Activated CD4-positive, alpha-beta T cell treated with anti-CD3 and anti-CD28 coated beads, Interleukin-2, amount 50 U/mL, for 4 hours (primary cell): ENCODE results near the gene OTULIN.

Experiments
- DNase-seq, 2 experiments: peaks; one replicate each; pipeline ENCODE4 v3.0.0-alpha.2; 2020

Gene OTULIN

DNA sequence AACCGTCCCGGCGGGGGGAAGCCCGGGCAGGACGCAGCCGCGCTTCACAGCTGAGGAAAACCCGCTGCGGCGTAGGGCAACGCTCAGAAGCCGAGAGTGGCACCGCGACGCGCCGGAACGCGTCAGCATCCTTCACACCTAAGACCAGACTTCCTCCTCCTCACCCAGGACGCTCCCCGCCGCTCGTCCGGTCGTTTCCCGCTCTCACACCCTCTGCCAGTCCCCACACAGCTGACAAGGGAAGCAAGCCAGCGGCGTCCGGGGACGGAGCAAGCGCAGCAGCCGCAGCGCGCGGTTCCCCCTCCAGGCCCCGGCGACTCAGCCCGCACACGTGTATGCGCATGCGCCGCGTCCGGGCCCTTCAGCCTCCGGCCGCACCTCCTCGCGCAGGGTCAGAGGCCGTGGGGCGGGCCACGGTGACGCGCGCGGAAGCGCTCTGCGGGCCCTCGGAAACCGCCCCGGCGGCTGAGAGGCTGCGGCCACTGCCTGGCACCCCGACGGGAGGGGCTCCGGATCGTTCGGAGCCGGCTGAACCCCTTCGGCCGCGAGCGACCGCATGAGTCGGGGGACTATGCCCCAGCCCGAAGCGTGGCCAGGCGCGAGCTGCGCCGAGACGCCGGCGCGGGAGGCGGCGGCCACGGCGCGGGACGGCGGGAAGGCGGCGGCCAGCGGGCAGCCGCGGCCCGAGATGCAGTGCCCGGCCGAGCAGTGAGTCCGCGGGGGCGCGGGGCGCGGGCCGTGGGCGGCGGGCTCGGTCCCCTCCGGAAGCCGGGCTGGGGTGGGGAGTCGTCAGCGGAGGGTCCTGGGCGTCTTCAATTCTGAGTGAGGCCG, at the start of gene OTULIN:
Gene OTULIN, plus strand, starts transcription at position 449 of the 831 bp plus-strand sequence. Its CDS starts 108 bp downstream, at position 557.
- DNase-seq: peak; percentile 61 to 69

DNA sequence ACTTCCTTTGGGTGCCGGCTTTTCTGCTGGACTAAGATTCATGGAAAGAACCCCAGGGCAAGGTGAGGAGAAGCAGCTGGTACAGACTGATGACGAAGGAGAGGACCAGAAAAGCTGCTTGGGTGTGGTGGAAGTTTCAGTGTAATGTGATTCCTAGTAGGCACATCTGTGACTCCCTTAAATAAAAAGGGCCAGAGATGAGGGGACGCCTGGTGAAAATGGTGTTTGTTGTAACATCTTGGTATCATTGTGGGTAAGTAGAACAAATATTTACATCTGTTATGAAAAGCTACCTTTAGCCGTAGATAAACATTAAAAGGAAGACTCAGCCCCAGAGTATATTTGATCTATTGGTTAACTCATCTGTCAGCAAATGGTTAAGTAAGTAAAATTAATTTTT, 49.2 kb upstream of the OTULIN start:
- DNase-seq: no peak

DNA sequence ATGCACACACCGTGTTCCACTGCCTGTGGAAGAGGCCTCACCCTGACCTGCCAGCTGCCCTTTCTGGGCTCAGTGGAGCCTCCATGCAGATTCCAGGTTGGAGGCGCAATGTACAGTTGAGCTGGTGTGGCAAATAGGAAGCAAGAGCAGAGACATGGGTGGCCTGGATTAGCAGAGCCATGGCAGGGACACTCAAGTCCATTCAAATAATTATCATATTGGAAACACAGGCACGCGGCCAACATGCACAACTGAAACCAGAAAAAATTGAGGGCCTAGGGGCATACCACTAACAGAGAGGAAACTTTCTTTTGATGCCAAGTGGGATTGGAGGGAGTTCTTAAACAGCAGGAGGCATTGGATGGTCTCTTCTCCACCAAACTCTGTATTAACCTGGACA, 47.1 kb upstream of the OTULIN start:
- DNase-seq: no peak

DNA sequence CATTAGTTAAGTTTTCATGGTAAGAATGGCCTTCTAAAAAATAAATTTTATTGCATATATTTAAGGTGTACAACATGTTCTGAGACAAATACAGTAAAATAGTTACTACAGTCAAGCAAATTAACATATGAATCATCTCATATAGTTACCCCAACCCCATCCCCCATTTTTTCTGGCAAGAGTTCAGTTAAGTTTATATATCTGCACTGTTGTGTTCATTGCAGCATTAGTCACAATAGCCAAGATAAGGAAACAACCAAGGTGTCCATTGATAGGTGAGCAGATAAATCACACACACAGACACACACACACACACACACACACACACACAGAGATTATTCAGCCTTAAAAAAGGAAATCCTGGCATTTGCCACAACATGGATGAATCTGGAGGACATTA, 37.2 kb upstream of the OTULIN start:
- DNase-seq: no peak

DNA sequence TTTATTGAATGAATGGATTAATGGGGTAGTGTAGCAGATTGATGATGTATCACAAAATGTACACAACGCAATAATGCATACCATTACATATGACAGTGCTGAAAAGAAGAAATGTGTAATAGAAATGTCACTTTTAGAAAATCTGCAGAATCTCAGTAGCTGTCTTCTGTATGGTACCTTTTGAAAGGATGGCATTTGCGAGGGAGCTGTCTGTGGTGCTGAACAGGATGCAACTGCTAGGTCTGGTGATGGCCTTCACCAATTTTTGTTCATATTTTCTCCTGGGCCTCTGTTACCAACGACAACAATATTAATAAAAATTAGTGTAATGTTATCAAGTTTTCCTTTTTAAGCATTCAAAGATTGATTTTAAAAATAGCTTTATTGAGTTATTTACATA, 36.2 kb upstream of the OTULIN start:
- DNase-seq: peak; percentile 49 to 51

DNA sequence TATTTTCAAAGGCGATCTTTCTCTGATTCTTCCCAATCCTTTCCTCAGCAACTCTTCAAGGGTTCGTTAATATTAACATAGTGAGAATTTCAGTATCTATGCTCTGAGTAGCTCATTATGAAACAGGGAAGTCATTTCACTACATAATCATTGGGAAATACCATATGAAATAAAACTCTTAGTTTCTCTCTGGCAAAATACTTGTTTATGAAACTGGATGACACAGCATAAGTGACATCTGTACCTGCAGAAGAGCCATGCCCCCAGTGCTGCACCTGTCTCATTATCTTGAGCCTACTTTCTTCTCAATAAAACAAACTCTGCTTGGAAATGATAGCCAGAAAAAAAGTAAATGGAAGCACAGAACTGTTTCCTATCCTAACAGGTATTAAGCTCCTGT, 33.8 kb upstream of the OTULIN start:
- DNase-seq: no peak

DNA sequence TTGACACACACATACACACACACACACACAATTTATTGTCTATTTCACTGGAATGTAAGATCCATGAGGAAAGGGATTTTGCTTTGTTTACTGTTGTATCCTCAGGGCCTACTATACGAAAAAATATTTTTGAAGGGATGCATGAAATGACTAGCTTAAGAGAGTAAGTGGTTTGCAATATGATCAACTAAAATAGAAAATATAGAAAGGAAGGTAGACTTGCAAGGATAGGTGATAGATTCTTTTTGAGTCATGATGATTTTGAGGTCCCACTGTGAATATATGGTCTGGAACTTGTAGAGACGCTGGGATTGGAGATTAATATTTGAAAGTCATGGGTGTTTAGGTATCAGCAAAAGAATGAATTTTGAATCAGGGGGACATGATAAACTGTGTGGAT, 28.9 kb upstream of the OTULIN start:
- DNase-seq: no peak

DNA sequence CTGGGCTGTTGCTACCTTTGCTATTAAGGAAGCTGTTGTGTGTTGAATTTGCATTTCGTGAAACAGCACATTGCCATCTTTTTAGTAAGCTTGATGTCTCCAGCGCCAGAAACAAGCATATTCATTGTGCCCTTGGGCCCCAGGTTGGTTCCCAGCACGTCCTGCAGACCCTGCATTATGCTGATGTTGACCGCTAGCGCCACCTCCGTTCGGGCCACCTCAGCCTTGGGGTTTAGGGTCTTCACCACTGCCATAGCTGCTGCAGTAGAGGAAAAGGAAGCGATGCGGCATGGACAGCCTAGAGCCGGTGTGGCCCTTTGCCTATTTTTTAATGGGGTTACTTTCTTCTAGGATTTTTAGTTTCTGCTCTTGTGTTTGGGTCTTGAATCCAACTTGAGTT, 23.8 kb upstream of the OTULIN start:
- DNase-seq: no peak

DNA sequence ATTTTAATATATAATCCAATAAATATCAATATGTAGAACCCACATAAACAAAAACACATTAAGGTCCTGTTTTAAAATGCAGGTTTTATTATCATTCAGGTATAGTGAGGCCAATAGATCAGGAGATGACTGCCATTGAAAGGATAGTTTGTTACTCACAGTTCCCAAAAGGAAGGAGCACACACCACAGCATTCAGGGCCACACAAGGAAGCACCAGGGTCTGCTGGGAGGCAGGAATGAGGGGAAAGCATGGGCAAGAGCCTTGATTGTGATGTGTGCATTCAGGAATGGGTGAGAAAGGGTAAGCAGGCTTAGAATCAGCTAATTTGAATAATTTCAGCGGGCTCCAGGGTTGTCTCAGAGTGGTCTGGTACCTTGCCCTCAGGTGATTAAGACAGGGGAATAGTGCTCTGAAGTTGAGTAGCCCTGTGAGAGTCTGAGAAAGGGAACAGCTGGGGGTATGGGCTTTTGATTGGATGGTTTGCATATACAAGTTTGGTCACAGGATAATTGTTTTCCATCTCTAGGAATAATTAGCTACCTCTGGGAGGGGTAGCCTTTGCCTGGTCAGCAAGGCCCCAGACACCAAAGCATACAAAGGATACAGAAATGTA, 19.8 kb upstream of the OTULIN start:
- DNase-seq: no peak

DNA sequence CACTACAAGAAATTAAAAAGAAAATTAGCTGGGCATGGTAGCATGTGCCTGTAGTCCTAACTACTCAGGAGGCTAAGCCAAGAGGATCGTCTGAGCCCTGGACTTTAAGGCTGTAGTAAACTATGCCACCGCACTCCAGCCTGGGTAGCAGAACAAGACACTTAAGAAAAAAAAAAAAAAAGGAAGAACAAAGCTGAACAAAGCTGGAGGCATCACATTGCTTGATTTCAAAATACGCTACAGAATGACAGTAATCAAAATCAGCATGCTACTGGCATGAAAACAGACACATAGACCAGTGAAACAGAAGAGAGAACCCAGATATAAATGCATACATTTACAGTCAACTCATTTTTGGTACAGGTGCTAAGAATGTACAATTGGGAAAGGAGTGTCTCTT, 14.5 kb upstream of the OTULIN start:
- DNase-seq: no peak

DNA sequence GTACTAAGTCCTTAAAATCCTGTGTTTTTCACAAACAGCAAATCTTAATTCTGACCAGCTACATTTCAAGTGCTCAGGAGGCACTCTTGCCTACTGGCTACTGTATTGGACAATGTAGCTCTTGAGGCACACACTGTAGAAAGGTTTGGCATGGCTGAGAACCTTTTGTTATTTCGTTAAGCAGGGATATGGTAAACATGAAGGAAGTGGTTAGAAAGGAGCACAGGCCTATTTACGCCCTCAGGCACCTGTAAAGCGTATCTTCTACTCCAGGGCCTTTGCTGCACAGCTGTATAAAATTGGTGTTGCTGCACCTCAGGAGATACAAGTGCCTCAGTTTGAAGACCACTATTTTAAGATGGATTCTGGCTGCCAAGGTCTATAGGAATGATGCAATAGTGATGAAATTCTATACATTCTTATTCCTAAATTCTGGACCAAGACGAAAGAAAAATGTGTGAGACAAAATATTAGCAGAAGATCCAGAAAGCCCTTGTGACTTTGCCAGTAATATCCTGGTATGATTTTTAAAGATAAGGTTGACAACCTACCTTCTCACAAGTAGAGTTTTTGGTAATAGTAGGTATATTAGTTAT, 9.3 kb upstream of the OTULIN start:
- DNase-seq: no peak

DNA sequence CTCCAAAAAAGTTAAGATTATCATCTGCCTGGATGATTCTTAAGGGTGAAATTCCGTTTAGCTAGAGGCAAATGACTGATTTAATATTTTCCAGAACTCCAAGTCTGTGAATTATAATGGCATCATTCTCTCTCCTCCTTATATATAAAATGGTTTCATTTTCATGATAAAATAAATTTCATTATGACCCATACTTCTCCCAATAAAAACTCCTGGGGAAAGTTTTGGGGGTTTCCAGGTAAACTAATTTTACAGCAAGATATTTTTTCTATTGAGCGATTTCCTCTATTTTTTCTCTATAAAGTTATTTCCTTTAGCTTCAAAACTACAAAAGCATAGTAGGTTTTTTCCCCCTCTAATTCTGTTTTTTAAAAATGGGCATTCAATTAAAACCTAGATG, 7.6 kb upstream of the OTULIN start:
- no peak for DNase-seq

DNA sequence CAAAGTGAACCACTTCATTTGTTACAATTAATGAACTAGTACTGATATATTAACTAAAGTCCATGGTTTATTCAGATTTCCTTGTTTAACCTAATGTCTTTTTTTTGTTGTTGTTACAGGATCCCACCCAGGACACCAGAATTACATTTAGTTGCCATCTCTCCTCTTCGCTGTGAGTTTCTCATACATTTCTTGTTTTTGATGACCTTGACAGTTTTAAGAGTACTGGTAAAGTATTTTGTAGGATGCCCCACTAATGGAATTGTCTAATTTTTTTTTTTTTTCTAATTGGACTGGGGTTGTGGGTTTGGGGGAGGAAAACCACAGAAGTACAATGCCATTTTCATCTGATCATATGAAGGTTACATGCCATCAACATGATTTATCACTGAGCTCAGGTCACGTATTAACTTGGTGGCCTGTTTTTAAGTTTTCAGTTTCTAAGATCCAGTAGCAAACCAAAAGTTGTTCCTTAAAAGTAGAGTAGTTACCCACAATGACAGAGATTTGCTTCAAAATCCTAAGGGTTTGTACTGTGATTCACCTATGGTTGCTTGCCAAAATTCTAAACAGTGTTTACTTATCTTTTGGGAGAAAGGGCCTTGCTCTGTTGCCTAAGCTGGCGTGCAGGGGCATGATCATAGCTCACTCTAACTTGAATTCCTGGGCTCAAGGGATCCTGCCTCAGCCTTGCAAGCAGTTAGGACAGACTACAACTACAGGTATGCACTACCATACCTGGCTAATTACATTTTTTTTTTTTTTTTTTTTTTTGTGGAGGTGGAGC, 4.5 kb upstream of the OTULIN start:
- DNase-seq: no peak

DNA sequence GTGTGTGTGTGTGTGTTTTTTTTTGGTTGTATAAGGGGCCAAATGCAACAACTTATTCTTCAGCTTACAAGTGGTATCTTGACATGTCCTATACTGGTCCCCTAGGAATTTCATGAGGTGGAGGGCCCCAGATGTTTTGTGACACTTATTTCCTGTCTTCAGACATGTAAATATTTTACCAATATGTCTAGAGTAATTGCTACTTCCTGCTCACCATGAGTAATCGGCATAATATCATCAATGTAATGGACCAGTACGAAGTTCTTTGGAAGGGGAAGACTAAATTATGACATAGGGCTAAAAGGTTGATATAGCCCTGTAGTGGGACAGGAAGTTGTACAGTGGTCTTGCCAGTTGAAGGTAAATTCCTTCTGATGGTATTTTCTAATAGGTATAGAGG, 3.7 kb upstream of the OTULIN start:
- DNase-seq: no peak

DNA sequence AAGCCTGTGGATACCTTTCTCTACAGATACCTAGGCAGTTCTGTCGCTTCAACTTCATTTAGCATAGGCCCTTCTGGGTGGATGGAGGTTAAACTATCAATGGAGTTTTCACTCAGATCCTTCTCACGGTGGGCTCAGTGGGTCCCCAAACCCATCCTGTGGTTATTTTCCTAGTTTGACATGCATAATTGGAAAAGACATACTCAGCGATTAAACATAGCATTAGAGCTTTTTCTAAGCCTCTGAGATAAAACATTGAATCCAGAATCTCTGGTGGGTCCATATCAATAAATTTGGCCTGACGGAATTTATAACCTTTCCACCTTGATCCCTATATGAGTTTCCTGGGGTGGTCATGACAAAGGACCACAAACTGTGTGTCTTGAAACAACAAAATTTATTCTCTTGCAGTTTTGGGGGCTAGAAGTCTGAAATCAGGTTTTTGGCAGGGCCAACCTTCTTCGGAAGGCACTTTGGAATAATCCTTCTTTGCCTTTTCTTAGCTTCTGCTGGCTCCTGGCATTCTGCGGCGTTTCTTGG, 1.7 kb upstream of the OTULIN start:
- no peak for DNase-seq

DNA sequence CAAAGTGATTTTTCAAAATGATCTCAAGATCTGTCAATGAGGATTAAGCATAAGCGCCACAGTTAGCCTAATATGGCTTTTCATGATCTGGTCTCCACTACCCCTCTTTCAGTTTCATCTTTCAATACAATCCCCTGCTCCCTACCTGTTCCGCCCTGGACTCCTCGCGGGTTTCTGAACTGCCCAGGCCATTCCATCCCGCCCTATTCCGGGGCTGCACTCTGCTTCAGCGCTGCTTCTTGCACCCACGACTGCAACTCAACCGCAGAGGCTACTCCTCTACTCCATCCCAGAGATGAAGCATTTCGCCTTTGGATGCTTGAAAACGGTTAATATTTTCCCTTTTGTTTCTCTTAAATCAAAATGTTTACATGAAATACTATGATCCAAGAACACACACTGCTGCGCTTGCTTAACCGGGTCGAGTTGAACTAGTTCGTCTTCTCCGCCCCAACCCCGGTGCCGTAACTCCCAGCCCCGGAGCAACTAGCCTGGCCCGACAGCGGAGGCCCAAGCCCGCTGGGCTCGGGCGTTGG, 716 bp upstream of the OTULIN start:
- no peak for DNase-seq

DNA sequence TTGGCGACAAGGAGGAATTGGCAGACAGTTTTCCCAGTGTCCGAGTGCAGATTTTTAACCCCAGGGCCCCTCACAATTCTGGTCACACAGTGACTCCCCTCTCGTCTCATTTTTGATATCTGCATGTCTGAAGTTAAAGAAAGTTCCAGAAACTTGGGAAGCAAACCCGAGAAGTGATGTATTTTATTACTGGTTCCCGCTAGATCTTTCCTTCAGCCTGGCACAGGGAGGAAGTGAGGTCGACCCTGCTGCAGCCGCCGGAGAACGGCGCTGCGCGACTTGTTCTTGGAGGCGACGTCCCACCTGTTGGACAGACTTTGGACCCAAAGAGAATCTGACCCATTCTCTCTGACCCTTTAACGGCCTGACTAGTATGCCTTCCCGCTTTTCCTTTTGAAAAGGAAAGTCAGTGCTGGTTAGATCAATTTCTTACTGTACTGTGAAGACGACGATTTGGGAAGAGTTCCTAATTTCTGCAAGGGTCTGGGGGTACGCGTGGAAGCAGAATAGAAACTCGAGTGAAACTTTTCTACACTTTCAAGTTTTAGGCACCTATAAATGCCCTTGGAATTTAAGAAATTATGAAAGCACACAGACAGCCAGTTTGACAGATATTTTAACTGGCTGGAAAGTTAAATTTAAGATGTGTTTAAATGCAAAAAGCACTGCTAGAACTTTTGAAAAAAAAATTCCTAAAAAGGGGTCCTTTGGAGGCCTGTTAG, 744 bp downstream of the OTULIN start:
- DNase-seq: peak in 1 of 2 experiments; percentile 5

DNA sequence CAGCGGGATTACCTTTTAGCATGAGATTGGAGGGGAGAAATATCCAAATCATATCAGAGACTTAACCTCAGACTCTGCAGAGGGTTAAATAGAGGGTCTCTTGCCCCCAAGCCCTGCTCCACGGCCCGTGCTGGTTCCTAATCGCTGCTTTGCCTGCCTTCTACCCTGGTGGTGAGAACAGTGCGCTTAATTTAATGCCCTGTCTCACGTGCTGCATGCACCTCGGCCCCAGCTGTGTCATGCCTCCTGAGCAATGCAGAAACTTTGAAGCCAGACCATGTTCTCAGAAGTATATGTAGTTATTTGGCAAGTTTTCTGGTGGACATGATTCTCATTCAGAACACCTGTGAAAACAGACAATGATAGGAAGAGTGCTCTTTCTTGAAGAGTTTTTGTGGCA, 1.4 kb downstream of the OTULIN start:
- peak; percentile 46 to 48 for DNase-seq

DNA sequence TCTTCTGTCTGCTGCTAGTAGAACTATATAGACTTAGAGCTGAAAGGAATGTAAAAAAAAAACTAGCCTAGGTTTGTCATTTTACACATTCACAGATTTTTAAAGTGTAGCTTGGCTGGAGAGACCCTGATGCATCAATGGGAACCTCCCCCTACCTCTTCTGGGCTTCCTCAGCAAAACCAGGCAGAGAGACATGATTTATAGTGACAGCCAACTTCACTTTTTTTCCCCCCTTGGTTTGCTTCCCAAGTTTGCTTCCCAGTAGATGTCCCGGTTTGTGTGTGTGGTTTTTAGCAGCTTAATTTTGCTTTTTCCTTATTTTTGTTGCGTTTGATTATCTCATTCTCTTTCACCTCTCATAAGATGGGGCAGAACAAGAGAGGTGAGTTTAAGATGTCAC, 1.8 kb downstream of the OTULIN start:
- DNase-seq: no peak

DNA sequence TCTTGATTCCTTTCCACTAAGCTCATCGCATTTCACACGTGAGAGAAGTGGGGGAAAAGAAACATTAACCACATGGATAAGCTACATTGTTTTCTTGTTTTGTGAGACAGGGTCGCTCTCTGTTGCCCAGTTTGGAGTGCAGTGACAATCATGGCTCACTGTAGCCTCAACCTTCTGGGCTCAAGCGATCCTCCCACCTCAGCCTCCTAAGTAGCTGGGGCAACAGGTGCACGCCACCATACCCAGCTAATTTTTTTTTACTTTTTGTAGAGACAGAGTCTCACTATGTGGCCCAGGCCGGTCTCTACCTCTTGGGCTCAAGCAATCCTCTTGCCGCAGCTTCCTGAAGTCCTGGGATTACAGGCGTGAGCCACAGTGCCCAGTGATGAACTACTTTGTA, 2.8 kb downstream of the OTULIN start:
- DNase-seq: no peak

DNA sequence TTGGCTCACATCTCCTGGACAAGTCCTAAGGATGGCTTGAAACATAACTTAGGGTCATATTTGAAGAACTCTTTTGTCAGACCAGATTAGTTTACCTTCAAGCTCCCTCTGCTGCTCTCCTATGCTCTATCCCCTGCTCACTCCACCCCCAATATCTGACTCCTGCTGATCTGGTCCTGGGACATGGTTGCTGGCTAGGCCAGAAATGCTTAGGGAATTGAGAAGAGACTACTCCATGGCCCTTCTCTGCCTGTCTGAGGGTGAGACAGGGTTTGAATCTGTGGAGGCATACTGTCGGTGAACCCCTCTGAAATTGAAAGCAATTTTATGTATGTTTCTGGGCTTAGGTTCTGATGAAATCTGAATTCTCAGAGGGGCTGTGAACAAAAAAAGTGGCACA, 3.3 kb downstream of the OTULIN start:
- no peak for DNase-seq

DNA sequence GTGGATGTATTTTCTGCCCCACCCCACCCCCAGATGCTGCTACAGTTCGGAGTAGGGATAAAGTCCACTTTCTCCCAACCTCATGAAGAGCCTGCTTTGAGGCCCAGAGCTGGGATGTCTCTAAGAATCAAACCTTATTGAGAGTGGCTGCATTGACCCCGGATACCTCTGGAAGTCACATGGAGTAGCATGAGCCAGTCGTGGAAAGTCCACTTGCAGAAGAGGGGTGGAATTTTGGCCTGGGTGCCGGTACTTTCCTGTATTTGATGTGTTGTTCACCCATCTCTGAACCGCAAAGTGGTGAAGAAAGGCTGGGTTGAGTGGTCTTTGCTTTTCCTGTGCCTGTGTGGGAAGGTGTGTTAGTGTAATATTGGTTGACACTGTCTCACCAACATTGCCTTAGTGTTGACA, 3.7 kb downstream of the OTULIN start:
- DNase-seq: no peak
